GM18870 (cell line): ENCODE results near the gene KLHL29.
"Not testable (repeated sequence)": the region's sequence is repeated elsewhere in the genome, so short reads cannot be mapped to it uniquely, and the experiment has no call there.

ENCODE experiments used
- ATAC-seq: cut with Tn5 transposase; IDR thresholded peaks from one replicate; pipeline ENCODE4 v1.9.1; 2021; ENCODE audit warnings: moderate library complexity; ENCODE audit not compliant: unreplicated experiment

Gene KLHL29

GRCh38 chr2:23734416-23734815, 349.4 kb downstream of the KLHL29 start:
- ATAC-seq: no peak

DNA sequence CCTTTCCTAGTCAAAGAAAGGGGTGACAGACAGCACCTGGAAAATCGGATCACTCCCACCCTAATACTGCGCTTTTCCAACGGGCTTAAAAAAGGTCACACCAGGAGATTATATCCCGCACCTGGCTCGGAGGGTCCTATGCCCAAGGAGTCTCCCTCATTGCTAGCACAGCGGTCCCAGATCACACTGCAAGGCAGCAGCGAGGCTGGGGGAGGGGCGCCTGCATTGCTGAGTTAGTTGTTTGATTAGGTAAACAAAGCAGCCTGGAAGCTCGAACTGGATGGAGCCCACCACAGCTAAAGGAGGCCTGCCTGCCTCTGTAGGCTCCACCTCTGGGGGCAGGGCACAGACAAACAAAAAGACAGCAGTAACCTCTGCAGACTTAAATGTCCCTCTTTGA, 351.8 kb downstream of the KLHL29 start:
- ATAC-seq: not testable (repeated sequence)

DNA sequence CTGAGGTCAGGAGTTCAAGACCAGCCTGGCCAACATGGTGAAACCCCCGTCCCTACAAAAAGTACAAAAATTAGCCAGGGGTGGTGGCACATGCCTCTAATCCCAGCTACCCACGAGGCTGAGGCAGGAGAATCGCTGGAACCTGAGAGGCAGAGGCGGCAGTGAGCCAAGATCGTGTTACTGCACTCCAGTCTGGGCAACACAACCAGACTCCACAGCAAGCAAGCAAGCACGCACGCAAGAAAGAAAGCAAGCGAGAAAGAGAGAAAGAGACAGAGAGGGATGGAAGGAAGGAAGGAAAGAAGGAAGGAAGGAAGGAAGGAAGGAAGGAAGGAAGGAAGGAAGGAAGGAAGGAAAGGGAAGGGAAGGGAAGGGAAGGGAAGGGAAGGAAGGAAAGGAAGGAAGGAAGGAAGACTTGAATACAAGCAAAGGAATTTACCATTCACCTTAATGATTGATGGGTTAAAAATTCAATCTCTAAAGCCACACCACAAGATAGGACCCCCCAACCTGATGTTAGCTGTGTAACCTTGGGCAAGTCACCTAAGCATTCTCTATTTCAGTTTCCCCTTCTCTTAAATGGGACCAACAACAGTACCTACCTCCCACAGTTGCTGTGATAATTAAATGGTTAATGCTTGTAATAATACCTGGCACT, 360.2 kb downstream of the KLHL29 start:
- ATAC-seq: peak; percentile 22

GRCh38 chr2:23745726-23746105, 360.7 kb downstream of the KLHL29 start:
- ATAC-seq: peak; percentile 81

GRCh38 chr2:23746141-23746863, 361.3 kb downstream of the KLHL29 start:
- ATAC-seq: no peak

GRCh38 chr2:23751747-23752265, 366.8 kb downstream of the KLHL29 start:
- no peak for ATAC-seq

GRCh38 chr2:23753291-23754010, 368.5 kb downstream of the KLHL29 start:
- no peak for ATAC-seq

DNA sequence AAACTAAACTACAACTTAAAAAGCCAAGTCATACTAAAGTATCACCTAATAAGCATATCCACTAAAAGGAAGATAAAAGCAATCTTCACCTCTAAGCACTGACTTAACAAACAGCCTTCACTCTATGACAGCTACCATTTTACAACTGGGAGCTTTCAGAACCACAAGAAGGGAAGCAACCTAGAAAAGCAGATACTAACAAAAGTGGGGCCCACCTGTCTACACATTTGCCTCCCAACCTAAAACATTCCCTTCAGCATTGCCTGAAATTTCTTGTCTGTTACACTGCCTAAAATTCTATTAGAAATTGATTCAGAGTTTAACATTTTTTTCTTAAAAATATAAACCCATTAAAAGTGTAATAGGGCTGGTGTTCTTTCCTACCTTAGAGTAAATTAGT, 370.0 kb downstream of the KLHL29 start:
- no peak for ATAC-seq

- ATAC-seq: no peak
These were observed 371.8 kb downstream of the KLHL29 start for GRCh38 chr2:23756593-23757292.

DNA sequence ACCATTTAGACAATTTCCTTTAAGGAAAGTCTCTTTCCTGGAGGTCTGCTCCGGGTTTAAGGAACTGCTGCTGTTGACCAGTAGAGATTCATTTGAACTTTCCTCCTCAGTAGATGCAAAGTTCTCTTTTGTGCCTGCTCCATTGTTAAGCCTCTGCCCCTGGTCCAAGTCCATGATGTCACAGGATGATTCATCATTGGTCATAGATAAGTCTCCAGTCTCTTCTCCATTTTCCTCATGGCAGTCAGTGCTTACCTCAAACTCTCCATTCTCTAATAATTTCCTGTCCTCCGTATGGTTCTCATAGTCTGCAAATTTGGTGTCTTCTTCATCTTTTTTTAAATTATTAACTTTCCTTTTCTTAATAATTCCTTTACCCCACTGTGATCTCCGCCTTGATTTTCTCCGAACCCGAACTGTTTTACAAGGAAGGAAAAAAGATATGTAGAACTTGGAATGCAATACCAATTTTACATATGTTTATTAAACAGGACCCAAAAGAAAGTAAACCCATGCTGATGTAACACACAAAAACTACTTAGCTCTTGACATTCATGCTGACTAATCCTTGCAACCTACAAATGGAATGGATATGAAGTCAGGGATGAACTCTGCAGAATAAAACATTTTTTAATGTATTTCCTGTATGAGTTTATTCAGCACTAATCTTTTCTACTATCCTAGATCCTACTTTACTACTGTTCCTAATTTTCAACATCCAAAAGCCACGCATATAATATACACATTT, 372.9 kb downstream of the KLHL29 start:
- no peak for ATAC-seq
